GM21423 (cell line): ENCODE results near the gene CCSER1.
A peak's percentile ranks its signal among the peaks of the same experiment; 100 is the strongest.
"Not testable (repeated sequence)": the region's sequence is repeated elsewhere in the genome, so short reads cannot be mapped to it uniquely, and the experiment has no call there.

ENCODE experiments used
- ATAC-seq: cut with Tn5 transposase; IDR thresholded peaks from one replicate; pipeline ENCODE4 v1.9.1; 2021; ENCODE audit warnings: mild to moderate bottlenecking, moderate library complexity; ENCODE audit not compliant: unreplicated experiment

Gene CCSER1

GRCh38 chr4:91317434-91317833, 1190.2 kb downstream of the CCSER1 start:
- no peak for ATAC-seq

- ATAC-seq = no peak
Measured at GRCh38 chr4:91319556-91320268, 1192.5 kb downstream of the CCSER1 start.

GRCh38 chr4:91322961-91323360, 1195.8 kb downstream of the CCSER1 start:
- no peak for ATAC-seq

- no peak for ATAC-seq
Measured at GRCh38 chr4:91325495-91325894, 1198.3 kb downstream of the CCSER1 start.

GRCh38 chr4:91326167-91326566, 1199.0 kb downstream of the CCSER1 start:
- ATAC-seq = not testable (repeated sequence)

- ATAC-seq = no peak
Measured at GRCh38 chr4:91330555-91331137, 1203.5 kb downstream of the CCSER1 start.

GRCh38 chr4:91340822-91341221, 1213.6 kb downstream of the CCSER1 start:
- ATAC-seq = no peak

GRCh38 chr4:91345632-91346031, 1218.4 kb downstream of the CCSER1 start:
- ATAC-seq = no peak

GRCh38 chr4:91356496-91356895, 1229.3 kb downstream of the CCSER1 start:
- not testable (repeated sequence) for ATAC-seq

GRCh38 chr4:91358016-91358415, 1230.8 kb downstream of the CCSER1 start:
- not testable (repeated sequence) for ATAC-seq

GRCh38 chr4:91358621-91359020, 1231.4 kb downstream of the CCSER1 start:
- ATAC-seq = not testable (repeated sequence)

- ATAC-seq = no peak
Measured at GRCh38 chr4:91359041-91360031, 1232.1 kb downstream of the CCSER1 start.

GRCh38 chr4:91362125-91362524, 1234.9 kb downstream of the CCSER1 start:
- no peak for ATAC-seq

- ATAC-seq = no peak
Measured at GRCh38 chr4:91366554-91366953, 1239.4 kb downstream of the CCSER1 start.

GRCh38 chr4:91369116-91369515, 1241.9 kb downstream of the CCSER1 start:
- ATAC-seq = no peak

GRCh38 chr4:91373546-91373945, 1246.4 kb downstream of the CCSER1 start:
- peak; percentile 58 for ATAC-seq

- not testable (repeated sequence) for ATAC-seq
Measured at GRCh38 chr4:91405431-91405830, 1278.2 kb downstream of the CCSER1 start.

GRCh38 chr4:91422011-91422410, 1294.8 kb downstream of the CCSER1 start:
- no peak for ATAC-seq

- ATAC-seq = no peak
Measured at GRCh38 chr4:91426725-91427124, 1299.5 kb downstream of the CCSER1 start.

GRCh38 chr4:91427171-91427570, 1300.0 kb downstream of the CCSER1 start:
- no peak for ATAC-seq

- ATAC-seq = no peak
Measured at GRCh38 chr4:91434631-91435030, 1307.4 kb downstream of the CCSER1 start.
